SK-N-SH (cell line): ENCODE data around the gene AMDHD2.

Source experiments
- CTCF ChIP-seq: fragments of 200-600 bp; sonication (generic); IDR thresholded peaks from 2 replicates; pipeline ENCODE4 v1.6.1; 2017; ENCODE audit warnings: antibody characterized with exemption, mild to moderate bottlenecking, moderate library complexity
- EP300 ChIP-seq, 2 experiments: IDR thresholded peaks; 2 replicates each; pipeline versions ENCODE4 v1.4.0 to v1.6.1; 2012; ENCODE audit warnings: borderline replicate concordance in 1 of 2, low read depth in 1 of 2, low read length in 1 of 2
- MAX ChIP-seq: IDR thresholded peaks from 2 replicates; pipeline ENCODE4 v1.4.0; 2012; ENCODE audit warnings: low read depth
- POLR2AphosphoS5 ChIP-seq: IDR thresholded peaks from 2 replicates; pipeline ENCODE4 v1.6.1; 2012; ENCODE audit warnings: low read depth, low read length
- REST ChIP-seq: IDR thresholded peaks from 2 replicates; pipeline ENCODE4 v1.6.1; 2012; ENCODE audit warnings: mild to moderate bottlenecking, low read depth, low read length, moderate library complexity
- USF2 ChIP-seq: fragments of 150-350 bp; IDR thresholded peaks from 2 replicates; pipeline ENCODE4 v1.6.1; 2017; ENCODE audit warnings: antibody characterized with exemption, low read length, low read depth, borderline replicate concordance

- TF ChIP-seq CTCF: no peak
- TF ChIP-seq USF2: no peak
- TF ChIP-seq REST: no peak
- TF ChIP-seq EP300 (IDR thresholded peaks at IDR 0.05; ENCODE audit: borderline replicate concordance in 1 of 2, low read depth in 1 of 2, low read length in 1 of 2): no peak
- TF ChIP-seq MAX: no peak
- TF ChIP-seq POLR2AphosphoS5: no peak
These were observed 8.0 kb upstream of the AMDHD2 start for GRCh38 chr16:2511996-2512734.
